Keratinocyte (primary cell): Measurements from ENCODE around the gene ST6GAL1.

Experiments used
- EZH2 ChIP-seq: IDR thresholded peaks from one replicate; pipeline ENCODE4 v1.6.1; 2012; ENCODE audit warnings: inconsistent platforms, mild to moderate bottlenecking, low read length, moderate library complexity
- TF ChIP-seq, protein P1 (sequence below), 3 experiments: IDR thresholded peaks in 1 of 3; conservative IDR thresholded peaks in 1 of 3; optimal IDR thresholded peaks in 1 of 3; 2 replicates in 2 of 3; 3 replicates in 1 of 3; pipeline versions ENCODE3 to v1.5.1; 2011; ENCODE audit warnings: low read length in 3 of 3, mild to moderate bottlenecking in 3 of 3, moderate library complexity in 2 of 3, control low read depth in 1 of 3, inconsistent platforms in 1 of 3; ENCODE audit not compliant: insufficient read depth in 2 of 3; ENCODE audit errors: extremely low read depth in 1 of 3

DNA sequence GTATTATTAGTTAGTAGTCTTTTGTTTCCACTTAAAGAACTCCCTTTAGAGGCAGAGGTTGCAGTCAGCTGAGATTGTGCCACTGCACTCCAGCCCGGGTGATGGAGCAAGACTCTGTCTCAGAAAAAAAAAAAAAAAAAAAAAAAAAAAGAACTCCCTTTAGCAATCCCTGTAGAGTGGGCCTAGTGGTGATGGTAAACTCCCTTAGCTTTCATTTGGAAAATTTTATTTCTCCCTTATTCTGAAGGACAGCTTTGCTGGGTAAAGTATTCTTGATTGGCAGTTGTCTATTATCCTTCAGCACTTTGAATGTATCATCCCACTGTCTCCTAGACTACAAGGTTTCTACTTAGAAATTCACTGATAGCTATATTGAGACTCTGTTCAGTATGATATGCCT lies 163.0 kb downstream of the ST6GAL1 start:
- TF ChIP-seq, protein P1, sequence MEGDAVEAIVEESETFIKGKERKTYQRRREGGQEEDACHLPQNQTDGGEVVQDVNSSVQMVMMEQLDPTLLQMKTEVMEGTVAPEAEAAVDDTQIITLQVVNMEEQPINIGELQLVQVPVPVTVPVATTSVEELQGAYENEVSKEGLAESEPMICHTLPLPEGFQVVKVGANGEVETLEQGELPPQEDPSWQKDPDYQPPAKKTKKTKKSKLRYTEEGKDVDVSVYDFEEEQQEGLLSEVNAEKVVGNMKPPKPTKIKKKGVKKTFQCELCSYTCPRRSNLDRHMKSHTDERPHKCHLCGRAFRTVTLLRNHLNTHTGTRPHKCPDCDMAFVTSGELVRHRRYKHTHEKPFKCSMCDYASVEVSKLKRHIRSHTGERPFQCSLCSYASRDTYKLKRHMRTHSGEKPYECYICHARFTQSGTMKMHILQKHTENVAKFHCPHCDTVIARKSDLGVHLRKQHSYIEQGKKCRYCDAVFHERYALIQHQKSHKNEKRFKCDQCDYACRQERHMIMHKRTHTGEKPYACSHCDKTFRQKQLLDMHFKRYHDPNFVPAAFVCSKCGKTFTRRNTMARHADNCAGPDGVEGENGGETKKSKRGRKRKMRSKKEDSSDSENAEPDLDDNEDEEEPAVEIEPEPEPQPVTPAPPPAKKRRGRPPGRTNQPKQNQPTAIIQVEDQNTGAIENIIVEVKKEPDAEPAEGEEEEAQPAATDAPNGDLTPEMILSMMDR (optimal IDR thresholded peaks at IDR 0.05 in 1 of 3, IDR thresholded peaks at IDR 0.05 in 1 of 3, conservative IDR thresholded peaks at IDR 0.05 in 1 of 3; ENCODE audit: extremely low read depth in 1 of 3, insufficient read depth in 2 of 3, low read length in 3 of 3), result no peak
- TF ChIP-seq EZH2, result no peak
